Measurements from ENCODE around the gene LINC01488. TPM values are rescaled to one million over a fixed set of nuclear protein-coding genes. Genes with fewer than 3 reads are reported as not detected.

The LINC01488 gene
- total RNA-seq, 1 donor from 2014 or later, result not detected

GRCh38 chr11:69539416-69540117 lies 58.1 kb downstream of the LINC01488 start:
- no peak for TF ChIP-seq CTCF (IDR thresholded peaks at IDR 0.05)
- no peak overlapping the region for H3K27ac Mint-ChIP-seq
- ATAC-seq (ENCODE audit: low read depth), result peak; percentile 14
- H3K36me3 Mint-ChIP-seq (ENCODE audit: low read depth), result no peaks in the 10 kb centered on the region
- H3K9me3 Mint-ChIP-seq, result no peaks in the 10 kb centered on the region
- ChIA-PET POLR2A (interaction anchor here (0.6 kb wide), 1 partner anchor 333 kb away, joined by 3 read pairs; no protein-coding TSS in a partner anchor), CTCF (no interaction called here)
- H3K27me3 Mint-ChIP-seq, result peaks cover 2% of the 10 kb centered on the region
- intact Hi-C loops (cut with micrococcal nuclease), result no loop called here
- H3K4me3 Mint-ChIP-seq, result peak overlapping the region; percentile 19
- DNase-seq, result no peak
- H3K4me1 Mint-ChIP-seq, result peaks cover 9% of the 10 kb centered on the region

- no peak overlapping the region for H3K27ac Mint-ChIP-seq
- ChIA-PET CTCF (no interaction called here), POLR2A (no interaction called here)
- no peak for DNase-seq
- H3K36me3 Mint-ChIP-seq (ENCODE audit: low read depth), result no peaks in the 10 kb centered on the region
- intact Hi-C loops (cut with micrococcal nuclease), result no loop called here
- H3K4me1 Mint-ChIP-seq, result peaks cover 9% of the 10 kb centered on the region
- ATAC-seq (ENCODE audit: low read depth), result no peak
- TF ChIP-seq CTCF (IDR thresholded peaks at IDR 0.05), result no peak
- H3K4me3 Mint-ChIP-seq, result no peak overlapping the region
- H3K27me3 Mint-ChIP-seq, result peaks cover 2% of the 10 kb centered on the region
- H3K9me3 Mint-ChIP-seq, result no peaks in the 10 kb centered on the region
Measured at GRCh38 chr11:69540118-69541000, 58.9 kb downstream of the LINC01488 start.

GRCh38 chr11:69541001-69541285 lies 59.5 kb downstream of the LINC01488 start:
- ATAC-seq (ENCODE audit: low read depth), result no peak
- Mint-ChIP-seq H3K4me3 (no peak overlapping the region), H3K9me3 (no peaks in the 10 kb centered on the region), H3K36me3 (ENCODE audit: low read depth) (no peaks in the 10 kb centered on the region), H3K4me1 (peaks cover 9% of the 10 kb centered on the region), H3K27ac (no peak overlapping the region), H3K27me3 (peaks cover 2% of the 10 kb centered on the region)
- no peak for TF ChIP-seq CTCF (IDR thresholded peaks at IDR 0.05)
- POLR2A ChIA-PET, result no interaction called here
- CTCF ChIA-PET, result no interaction called here
- intact Hi-C loops (cut with micrococcal nuclease), result no loop called here
- DNase-seq, result no peak

GRCh38 chr11:69541501-69542313 lies 60.2 kb downstream of the LINC01488 start:
- Mint-ChIP-seq H3K36me3 (ENCODE audit: low read depth) (no peaks in the 10 kb centered on the region), H3K4me3 (no peak overlapping the region), H3K27ac (no peak overlapping the region), H3K4me1 (peaks cover 14% of the 10 kb centered on the region), H3K27me3 (peaks cover 2% of the 10 kb centered on the region), H3K9me3 (no peaks in the 10 kb centered on the region)
- ATAC-seq (ENCODE audit: low read depth) (no peak), DNase-seq (no peak)
- intact Hi-C loops (cut with micrococcal nuclease), result no loop called here
- CTCF ChIA-PET, result no interaction called here
- no peak for TF ChIP-seq CTCF (IDR thresholded peaks at IDR 0.05)
- POLR2A ChIA-PET, result no interaction called here
